HL-60 (cell line): ENCODE measurements around the gene LRRC4B.

Experiments used
- DNase-seq, 2 experiments: peaks; one replicate each; pipeline ENCODE4 v3.0.0-alpha.2; 2010 to 2020; ENCODE audit warnings: low read depth in 1 of 2, low spot score in 1 of 2
- H3K27ac ChIP-seq: fragments of 250-450 bp; sonication (Bioruptor Pico); replicated peaks from 2 replicates; pipeline ENCODE4 v1.5.1; 2020; ENCODE audit warnings: mild to moderate bottlenecking, moderate library complexity
- H3K27me3 ChIP-seq: fragments of 250-450 bp; sonication (Bioruptor Pico); 2 replicates; pipeline ENCODE4 v1.5.1; 2021; ENCODE audit warnings: mild to moderate bottlenecking, moderate library complexity; ENCODE audit not compliant: insufficient read depth, poor library complexity, severe bottlenecking
- H3K4me3 ChIP-seq: replicated peaks from 2 replicates; pipeline ENCODE4 v1.5.1; 2011; ENCODE audit warnings: mild to moderate bottlenecking, control low read depth, low read length; ENCODE audit not compliant: insufficient read depth
- GABPA ChIP-seq: IDR thresholded peaks from 2 replicates; pipeline ENCODE4 v1.6.1; 2012; ENCODE audit warnings: low read depth
- POLR2AphosphoS5 ChIP-seq: IDR thresholded peaks from 2 replicates; pipeline ENCODE4 v1.6.1; 2012; ENCODE audit warnings: low read depth
- SPI1 ChIP-seq: IDR thresholded peaks from 2 replicates; pipeline ENCODE4 v1.6.1; 2012; ENCODE audit warnings: low read depth, mild to moderate bottlenecking, borderline replicate concordance
- TF ChIP-seq, protein P1 (sequence below): IDR thresholded peaks from 2 replicates; pipeline ENCODE4 v1.6.1; 2012; ENCODE audit warnings: low read depth; ENCODE audit not compliant: insufficient replicate concordance
- TF ChIP-seq, protein P2 (sequence below): IDR thresholded peaks from one replicate; pipeline ENCODE4 v1.5.1; 2011; ENCODE audit warnings: low read length, control low read depth, inconsistent platforms; ENCODE audit not compliant: insufficient read depth

LRRC4B gene

DNA sequence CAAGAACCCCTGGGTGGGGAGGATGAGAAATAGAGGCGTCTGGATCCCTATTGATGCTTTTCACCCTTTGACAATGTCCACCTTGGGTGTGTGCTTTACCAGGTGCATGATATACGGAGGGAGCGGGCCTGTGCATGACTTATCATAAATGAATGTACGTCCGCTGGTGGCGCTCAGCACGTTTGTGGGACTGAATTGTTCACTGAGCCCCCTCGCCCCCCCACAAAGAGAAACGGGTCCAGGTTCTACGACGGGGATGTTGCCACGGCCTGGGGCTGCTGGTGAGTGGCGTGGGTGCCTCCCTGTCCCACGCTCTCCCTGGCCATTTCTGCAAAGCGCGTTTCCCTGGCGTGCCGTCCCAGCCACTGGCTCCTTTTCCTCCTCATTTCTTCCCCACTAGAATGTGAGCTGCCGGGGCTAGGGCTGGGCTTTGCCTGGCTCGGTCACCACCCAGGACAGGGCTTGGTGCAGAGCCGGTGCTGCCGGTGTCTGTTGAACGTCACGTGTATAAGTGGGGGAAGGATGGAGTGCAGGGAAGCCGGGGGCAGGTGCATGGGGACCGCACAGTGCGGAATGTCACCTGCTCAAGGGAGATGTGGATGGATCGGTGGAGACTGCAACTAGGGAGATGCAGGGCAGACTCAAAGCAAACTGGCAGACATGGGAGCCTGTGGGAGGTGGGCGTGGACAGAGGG is 21.6 kb downstream of the LRRC4B start:
- Histone ChIP-seq H3K4me3 (no peak overlapping the region), H3K27me3 (peaks cover 7% of the 10 kb centered on the region), H3K27ac (no peak overlapping the region)
- TF ChIP-seq, protein P1, sequence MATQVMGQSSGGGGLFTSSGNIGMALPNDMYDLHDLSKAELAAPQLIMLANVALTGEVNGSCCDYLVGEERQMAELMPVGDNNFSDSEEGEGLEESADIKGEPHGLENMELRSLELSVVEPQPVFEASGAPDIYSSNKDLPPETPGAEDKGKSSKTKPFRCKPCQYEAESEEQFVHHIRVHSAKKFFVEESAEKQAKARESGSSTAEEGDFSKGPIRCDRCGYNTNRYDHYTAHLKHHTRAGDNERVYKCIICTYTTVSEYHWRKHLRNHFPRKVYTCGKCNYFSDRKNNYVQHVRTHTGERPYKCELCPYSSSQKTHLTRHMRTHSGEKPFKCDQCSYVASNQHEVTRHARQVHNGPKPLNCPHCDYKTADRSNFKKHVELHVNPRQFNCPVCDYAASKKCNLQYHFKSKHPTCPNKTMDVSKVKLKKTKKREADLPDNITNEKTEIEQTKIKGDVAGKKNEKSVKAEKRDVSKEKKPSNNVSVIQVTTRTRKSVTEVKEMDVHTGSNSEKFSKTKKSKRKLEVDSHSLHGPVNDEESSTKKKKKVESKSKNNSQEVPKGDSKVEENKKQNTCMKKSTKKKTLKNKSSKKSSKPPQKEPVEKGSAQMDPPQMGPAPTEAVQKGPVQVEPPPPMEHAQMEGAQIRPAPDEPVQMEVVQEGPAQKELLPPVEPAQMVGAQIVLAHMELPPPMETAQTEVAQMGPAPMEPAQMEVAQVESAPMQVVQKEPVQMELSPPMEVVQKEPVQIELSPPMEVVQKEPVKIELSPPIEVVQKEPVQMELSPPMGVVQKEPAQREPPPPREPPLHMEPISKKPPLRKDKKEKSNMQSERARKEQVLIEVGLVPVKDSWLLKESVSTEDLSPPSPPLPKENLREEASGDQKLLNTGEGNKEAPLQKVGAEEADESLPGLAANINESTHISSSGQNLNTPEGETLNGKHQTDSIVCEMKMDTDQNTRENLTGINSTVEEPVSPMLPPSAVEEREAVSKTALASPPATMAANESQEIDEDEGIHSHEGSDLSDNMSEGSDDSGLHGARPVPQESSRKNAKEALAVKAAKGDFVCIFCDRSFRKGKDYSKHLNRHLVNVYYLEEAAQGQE: no peak
- TF ChIP-seq POLR2AphosphoS5 (no peak), GABPA (no peak), SPI1 (no peak)
- DNase-seq: no peak

DNA sequence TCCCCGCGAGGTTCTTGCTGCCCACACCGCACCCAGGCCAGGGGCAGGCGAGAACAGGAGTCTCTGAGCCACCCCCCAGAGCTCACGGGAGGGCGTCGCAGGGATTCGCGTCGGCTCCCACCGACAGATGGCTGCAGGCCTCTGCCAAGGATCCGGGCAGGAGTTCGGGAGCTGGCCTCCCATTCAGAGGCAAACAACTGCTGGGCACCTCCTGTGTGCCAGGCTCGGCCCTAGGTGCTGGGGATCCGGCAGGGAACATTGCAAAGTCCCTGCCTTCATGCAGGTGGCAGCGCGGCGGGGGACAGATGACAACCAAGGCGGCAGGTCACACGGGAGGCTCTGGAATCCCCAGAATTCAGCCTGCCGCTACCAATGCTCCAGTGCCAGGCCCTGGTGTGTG is 25.3 kb downstream of the LRRC4B start:
- H3K27me3 ChIP-seq: no peaks in the 10 kb centered on the region
- no peak for DNase-seq
- H3K27ac ChIP-seq: no peak overlapping the region
- no peak overlapping the region for H3K4me3 ChIP-seq
- TF ChIP-seq, protein P1: no peak
- TF ChIP-seq POLR2AphosphoS5 (no peak), GABPA (no peak), SPI1 (no peak)
- TF ChIP-seq, protein P2, sequence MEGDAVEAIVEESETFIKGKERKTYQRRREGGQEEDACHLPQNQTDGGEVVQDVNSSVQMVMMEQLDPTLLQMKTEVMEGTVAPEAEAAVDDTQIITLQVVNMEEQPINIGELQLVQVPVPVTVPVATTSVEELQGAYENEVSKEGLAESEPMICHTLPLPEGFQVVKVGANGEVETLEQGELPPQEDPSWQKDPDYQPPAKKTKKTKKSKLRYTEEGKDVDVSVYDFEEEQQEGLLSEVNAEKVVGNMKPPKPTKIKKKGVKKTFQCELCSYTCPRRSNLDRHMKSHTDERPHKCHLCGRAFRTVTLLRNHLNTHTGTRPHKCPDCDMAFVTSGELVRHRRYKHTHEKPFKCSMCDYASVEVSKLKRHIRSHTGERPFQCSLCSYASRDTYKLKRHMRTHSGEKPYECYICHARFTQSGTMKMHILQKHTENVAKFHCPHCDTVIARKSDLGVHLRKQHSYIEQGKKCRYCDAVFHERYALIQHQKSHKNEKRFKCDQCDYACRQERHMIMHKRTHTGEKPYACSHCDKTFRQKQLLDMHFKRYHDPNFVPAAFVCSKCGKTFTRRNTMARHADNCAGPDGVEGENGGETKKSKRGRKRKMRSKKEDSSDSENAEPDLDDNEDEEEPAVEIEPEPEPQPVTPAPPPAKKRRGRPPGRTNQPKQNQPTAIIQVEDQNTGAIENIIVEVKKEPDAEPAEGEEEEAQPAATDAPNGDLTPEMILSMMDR: no peak

DNA sequence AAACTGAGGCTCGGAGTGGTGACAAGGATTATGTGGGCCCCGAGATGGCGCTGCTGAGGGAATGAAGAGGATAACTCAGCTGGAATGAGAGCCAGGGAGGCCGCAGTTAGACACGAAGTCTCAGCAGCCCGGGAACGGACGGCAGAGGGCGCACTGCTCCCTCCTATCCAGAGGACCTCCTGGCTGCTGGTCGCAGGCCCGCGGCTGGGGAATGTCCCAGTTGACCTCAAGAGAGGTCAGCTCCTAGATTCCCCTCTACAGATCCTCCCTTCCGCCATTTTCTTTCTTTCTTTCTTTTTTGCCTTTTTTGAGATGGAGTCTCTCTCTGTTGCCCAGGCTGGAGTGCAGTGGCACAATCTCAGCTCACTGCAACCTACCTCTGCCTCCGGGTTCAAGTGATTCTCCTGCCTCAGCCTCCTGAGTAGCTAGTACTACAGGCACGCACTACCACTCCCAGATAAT is 30.4 kb downstream of the LRRC4B start:
- no peak overlapping the region for H3K27ac ChIP-seq
- peak; percentile 23 to 62 for DNase-seq
- H3K27me3 ChIP-seq: no peaks in the 10 kb centered on the region
- TF ChIP-seq POLR2AphosphoS5 (no peak), GABPA (no peak), SPI1 (no peak)
- TF ChIP-seq, protein P1: no peak
- TF ChIP-seq, protein P2: peak; percentile 86
- no peak overlapping the region for H3K4me3 ChIP-seq
